H9 (cell line): ENCODE data around the gene TDRD7. TPM values are rescaled to one million over a fixed set of nuclear protein-coding genes. Genes with fewer than 3 reads are reported as not detected.

Experiments used
- DNase-seq: peaks from one replicate; pipeline ENCODE4 v3.0.0-alpha.2; 2017
- H2AFZ ChIP-seq: one replicate; pipeline ENCODE4 v1.6.1; 2013; ENCODE audit warnings: mild to moderate bottlenecking, low read length, control low read depth, moderate library complexity
- H2AK5ac ChIP-seq: 2 replicates; pipeline ENCODE4 v1.6.1; 2013; ENCODE audit warnings: low read length, control low read depth, mixed read lengths; ENCODE audit not compliant: insufficient read length
- H2BK120ac ChIP-seq: one replicate; pipeline ENCODE4 v1.6.1; 2013; ENCODE audit warnings: low read depth, mild to moderate bottlenecking, low read length, control low read depth, inconsistent platforms; ENCODE audit not compliant: poor library complexity, severe bottlenecking
- H2BK12ac ChIP-seq: 2 replicates; pipeline ENCODE4 v1.6.1; 2013; ENCODE audit warnings: low read length, control low read depth, mixed read lengths, low read depth; ENCODE audit not compliant: insufficient read length
- H2BK15ac ChIP-seq: 2 replicates; pipeline ENCODE4 v1.6.1; 2013; ENCODE audit warnings: low read depth, low read length, control low read depth
- H2BK20ac ChIP-seq: one replicate; pipeline ENCODE4 v1.6.1; 2013; ENCODE audit warnings: low read depth, mild to moderate bottlenecking, low read length, control low read depth, inconsistent platforms; ENCODE audit not compliant: poor library complexity, severe bottlenecking
- H2BK5ac ChIP-seq: 2 replicates; pipeline ENCODE4 v1.6.1; 2013; ENCODE audit warnings: low read length, control low read depth, mixed read lengths; ENCODE audit not compliant: insufficient read length
- H3K14ac ChIP-seq: 2 replicates; pipeline ENCODE4 v1.6.1; 2013; ENCODE audit warnings: low read length, control low read depth; ENCODE audit not compliant: insufficient read depth
- H3K18ac ChIP-seq: 2 replicates; pipeline ENCODE4 v1.6.1; 2013; ENCODE audit warnings: low read depth, mild to moderate bottlenecking, mixed read lengths, low read length, control low read depth; ENCODE audit not compliant: insufficient read length
- H3K23ac ChIP-seq: 2 replicates; pipeline ENCODE4 v1.6.1; 2013; ENCODE audit warnings: low read length, control low read depth, mixed read lengths, low read depth; ENCODE audit not compliant: insufficient read length
- H3K23me2 ChIP-seq: 2 replicates; pipeline ENCODE4 v1.6.1; 2013; ENCODE audit warnings: low read depth, mild to moderate bottlenecking, mixed read lengths, low read length, control low read depth; ENCODE audit not compliant: insufficient read length, poor library complexity, severe bottlenecking
- H3K27ac ChIP-seq: 2 replicates; pipeline ENCODE4 v1.5.1; 2013; ENCODE audit warnings: low read length, control low read depth, mixed read lengths, low read depth; ENCODE audit not compliant: insufficient read length
- H3K27me3 ChIP-seq: 2 replicates; pipeline ENCODE4 v1.6.1; 2013; ENCODE audit warnings: low read length, control low read depth, inconsistent platforms; ENCODE audit not compliant: insufficient read depth
- H3K4ac ChIP-seq: 2 replicates; pipeline ENCODE4 v1.6.1; 2013; ENCODE audit warnings: low read depth, mild to moderate bottlenecking, control low read depth, inconsistent platforms, low read length, moderate library complexity
- H3K4me1 ChIP-seq: 2 replicates; pipeline ENCODE4 v1.6.1; 2013; ENCODE audit warnings: low read length, control low read depth, inconsistent platforms; ENCODE audit not compliant: insufficient read depth
- H3K4me2 ChIP-seq: 2 replicates; pipeline ENCODE4 v1.6.1; 2013; ENCODE audit warnings: low read length, control low read depth, mixed read lengths; ENCODE audit not compliant: insufficient read length, insufficient read depth
- H3K56ac ChIP-seq: 2 replicates; pipeline ENCODE4 v1.6.1; 2013; ENCODE audit warnings: low read depth, mild to moderate bottlenecking, mixed read lengths, low read length, control low read depth; ENCODE audit not compliant: insufficient read length
- H3K79me1 ChIP-seq: 2 replicates; pipeline ENCODE4 v1.6.1; 2013; ENCODE audit warnings: low read depth, mild to moderate bottlenecking, moderate library complexity, low read length, control low read depth, inconsistent platforms; ENCODE audit not compliant: insufficient read depth, poor library complexity, severe bottlenecking
- H3K79me2 ChIP-seq: 2 replicates; pipeline ENCODE4 v1.6.1; 2013; ENCODE audit warnings: low read length, control low read depth, inconsistent platforms; ENCODE audit not compliant: insufficient read depth
- H3K9ac ChIP-seq: 2 replicates; pipeline ENCODE4 v1.6.1; 2013; ENCODE audit warnings: low read length, control low read depth, mixed read lengths; ENCODE audit not compliant: insufficient read length; ENCODE audit errors: extremely low read depth
- H3K9me3 ChIP-seq: one replicate; pipeline ENCODE4 v1.6.1; 2013; ENCODE audit warnings: low read depth, low read length, inconsistent platforms; ENCODE audit not compliant: control insufficient read depth
- H3T11ph ChIP-seq: one replicate; pipeline ENCODE4 v1.6.1; 2013; ENCODE audit warnings: mild to moderate bottlenecking, low read length, control low read depth, inconsistent platforms
- H4K20me1 ChIP-seq: one replicate; pipeline ENCODE4 v1.6.1; 2013; ENCODE audit not compliant: control insufficient read depth, insufficient read length, insufficient read depth
- H4K5ac ChIP-seq: 2 replicates; pipeline ENCODE4 v1.6.1; 2013; ENCODE audit warnings: low read depth, mild to moderate bottlenecking, mixed read lengths, low read length, control low read depth; ENCODE audit not compliant: insufficient read length
- H4K8ac ChIP-seq: replicated peaks from 2 replicates; pipeline ENCODE4 v1.6.1; 2013; ENCODE audit warnings: low read length, control low read depth, mixed read lengths, low read depth; ENCODE audit not compliant: insufficient read length
- H4K91ac ChIP-seq: 2 replicates; pipeline ENCODE4 v1.6.1; 2013; ENCODE audit warnings: low read depth, mild to moderate bottlenecking, moderate library complexity, mixed read lengths, low read length, control low read depth; ENCODE audit not compliant: insufficient read length
- H3K27ac Mint-ChIP-seq, 3 experiments: 2 replicates in 2 of 3; 3 replicates in 1 of 3; pipeline ENCODE4 v1.8.0; 2020 to 2021; ENCODE audit warnings: mixed read lengths in 3 of 3, mild to moderate bottlenecking in 1 of 3, moderate library complexity in 1 of 3
- H3K27me3 Mint-ChIP-seq: 2 replicates; pipeline ENCODE4 v1.8.0; 2021; ENCODE audit warnings: low read depth, mild to moderate bottlenecking, moderate library complexity, mixed read lengths
- H3K36me3 Mint-ChIP-seq, 3 experiments: 2 replicates in 2 of 3; 3 replicates in 1 of 3; pipeline ENCODE4 v1.8.0; 2020 to 2021; ENCODE audit warnings: low read depth in 3 of 3, mixed read lengths in 3 of 3; ENCODE audit not compliant: insufficient read depth in 1 of 3
- H3K4me1 Mint-ChIP-seq, 2 experiments: 2 replicates each; pipeline ENCODE4 v1.8.0; 2020; ENCODE audit warnings: mixed read lengths in 2 of 2
- H3K4me3 Mint-ChIP-seq, 2 experiments: 2 replicates in 1 of 2; 3 replicates in 1 of 2; pipeline ENCODE4 v1.8.0; 2020 to 2021; ENCODE audit warnings: mild to moderate bottlenecking in 2 of 2, mixed read lengths in 2 of 2, moderate library complexity in 1 of 2
- H3K9me3 Mint-ChIP-seq, 2 experiments: 2 replicates in 1 of 2; 3 replicates in 1 of 2; pipeline ENCODE4 v1.8.0; 2020; ENCODE audit warnings: mild to moderate bottlenecking in 2 of 2, mixed read lengths in 2 of 2, moderate library complexity in 1 of 2
- CTCF ChIP-seq: fragments of 200-600 bp; sonication (generic); conservative IDR thresholded peaks from 3 replicates; pipeline ENCODE4 v1.8.0; 2021; ENCODE audit warnings: antibody characterized with exemption, mild to moderate bottlenecking
- WGBS: extraction: QIAGEN DNeasy Blood & Tissue Kit; methylation state at CpG from one replicate; pipeline ENCODE4 v1.1.7; 2013; ENCODE audit warnings: missing lambda C conversion rate, low lambda C conversion rate, mixed read lengths; ENCODE audit not compliant: insufficient read length; ENCODE audit errors: extremely low coverage; 5-methylcytosine and 5-hydroxymethylcytosine counted together
- total RNA-seq: library from RNA; stranded (reverse); gene quantifications from 2 replicates; pipeline ENCODE4 v1.2.1, GENCODE V29; 2021

Gene TDRD7
- total RNA-seq, 1 experiment from 2014 or later: 5.1 TPM

GRCh38 chr9:97408562-97408961 lies 3.3 kb upstream of the TDRD7 start:
- H3K27me3 Mint-ChIP-seq: peaks cover 33% of the 10 kb centered on the region
- no peak overlapping the region for H2BK15ac ChIP-seq
- no peak overlapping the region for H2BK12ac ChIP-seq

More at GRCh38 chr9:97408562-97408961, 3.3 kb upstream of the TDRD7 start:
- H4K5ac ChIP-seq: no peak overlapping the region
- no peak overlapping the region for H3K23ac ChIP-seq
- H3K9me3 ChIP-seq: no peaks in the 10 kb centered on the region
- no peaks in the 10 kb centered on the region; the same call in 1 of the 2 replicates for H3K27me3 ChIP-seq
- H3T11ph ChIP-seq: no peak overlapping the region
- H2BK5ac ChIP-seq: no peak overlapping the region
- no peak overlapping the region for H3K18ac ChIP-seq
- H2AK5ac ChIP-seq: no peak overlapping the region
- no peaks in the 10 kb centered on the region for H3K79me2 ChIP-seq
- H4K8ac ChIP-seq: no peak overlapping the region
- H4K91ac ChIP-seq: no peak overlapping the region
- H2BK120ac ChIP-seq: no peak overlapping the region
- no peak overlapping the region for H2AFZ ChIP-seq
- Mint-ChIP-seq H3K4me3 (no peak overlapping the region), H3K27ac (no peak overlapping the region), H3K4me1 (peaks cover 20 to 26% of the 10 kb centered on the region in 2 experiments), H3K36me3 (peaks cover 4 to 17% (median 4%) of the 10 kb centered on the region in 3 experiments), H3K9me3 (peaks cover 17 to 22% of the 10 kb centered on the region in 2 experiments)
- no peaks in the 10 kb centered on the region for H3K23me2 ChIP-seq
- H2BK20ac ChIP-seq: no peak overlapping the region
- no peaks in the 10 kb centered on the region for H3K79me1 ChIP-seq
- H4K20me1 ChIP-seq: no peaks in the 10 kb centered on the region
- H3K56ac ChIP-seq: no peak overlapping the region
- WGBS: no CpG with 5 or more reads among the region's 4 CpGs
- H3K9ac ChIP-seq: no peak overlapping the region
- H3K4ac ChIP-seq: no peak overlapping the region
- no peak overlapping the region for H3K4me2 ChIP-seq
- H3K4me1 ChIP-seq: no peaks in the 10 kb centered on the region
- DNase-seq: no peak
- H3K14ac ChIP-seq: no peak overlapping the region
- no peak overlapping the region for H3K27ac ChIP-seq
- TF ChIP-seq CTCF: no peak
